Naive B cell (primary cell): ENCODE measurements around the gene FUT7. TPM values are rescaled to one million over a fixed set of nuclear protein-coding genes. Genes with fewer than 3 reads are reported as not detected.
A peak's percentile ranks its signal among the peaks of the same experiment; 100 is the strongest.
"Not testable (repeated sequence)": the region's sequence is repeated elsewhere in the genome, so short reads cannot be mapped to it uniquely, and the experiment has no call there.

Source experiments
- ATAC-seq, 2 donors: fragments of 150-1000 bp; cut with Tn5 transposase; 2 replicates each; pipeline ENCODE4 v1.10.0; 2021; ENCODE audit warnings: low read depth in 2 of 2, mild to moderate bottlenecking in 2 of 2, moderate library complexity in 2 of 2
- DNase-seq: peaks from one replicate; pipeline ENCODE4 v3.0.0; 2022
- H3K27ac Mint-ChIP-seq, 6 donors: one replicate each; pipeline ENCODE4 v1.8.0; 2020 to 2022; ENCODE audit warnings: mild to moderate bottlenecking in 6 of 6, mixed read lengths in 6 of 6, moderate library complexity in 5 of 6, inconsistent platforms in 2 of 6
- H3K27me3 Mint-ChIP-seq, 3 donors: one replicate each; pipeline ENCODE4 v1.8.0; 2021 to 2022; ENCODE audit warnings: mixed read lengths in 3 of 3, mild to moderate bottlenecking in 1 of 3
- H3K36me3 Mint-ChIP-seq, 2 donors: one replicate each; pipeline ENCODE4 v1.8.0; 2020 to 2022; ENCODE audit warnings: mixed read lengths in 2 of 2, inconsistent platforms in 1 of 2, mild to moderate bottlenecking in 1 of 2
- H3K4me1 Mint-ChIP-seq, 3 donors: one replicate each; pipeline ENCODE4 v1.8.0; 2020 to 2022; ENCODE audit warnings: mixed read lengths in 3 of 3, inconsistent platforms in 1 of 3, mild to moderate bottlenecking in 1 of 3, moderate library complexity in 1 of 3
- H3K4me3 Mint-ChIP-seq, 8 donors: one replicate each; pipeline ENCODE4 v1.8.0; 2020 to 2022; ENCODE audit warnings: mild to moderate bottlenecking in 8 of 8, mixed read lengths in 8 of 8, moderate library complexity in 8 of 8, inconsistent platforms in 2 of 8
- H3K9me3 Mint-ChIP-seq, 7 donors: one replicate each; pipeline ENCODE4 v1.8.0; 2020 to 2022; ENCODE audit warnings: mixed read lengths in 7 of 7, mild to moderate bottlenecking in 5 of 7, inconsistent platforms in 2 of 7, moderate library complexity in 1 of 7
- polyA plus RNA-seq, 6 donors: library from polyadenylated mRNA; unstranded; fragments of 300-500 nt; fragmentation: Illumina TruSeq; gene quantifications; one replicate each; pipeline ENCODE4 v1.2.3, GENCODE V29; 2021; ENCODE audit warnings: low read depth in 6 of 6

The FUT7 gene
- polyA plus RNA-seq, 6 donors from 2014 or later, result 0.93 to 7.4 (median 2.9) TPM

GRCh38 chr9:137011907-137012675 is 19.8 kb downstream of the FUT7 start:
- Mint-ChIP-seq H3K36me3 (no peaks in the 10 kb centered on the region), H3K27ac (no peak overlapping the region), H3K4me3 (no peak overlapping the region), H3K9me3 (no peaks in the 10 kb centered on the region), H3K4me1 (no peaks in the 10 kb centered on the region), H3K27me3 (no peaks in the 10 kb centered on the region)
- no peak for DNase-seq
- no peak for ATAC-seq

- no peaks in the 10 kb centered on the region for H3K27me3 Mint-ChIP-seq
- no peak overlapping the region for H3K27ac Mint-ChIP-seq
- DNase-seq (no peak), ATAC-seq (no peak)
- no peaks in the 10 kb centered on the region for H3K4me1 Mint-ChIP-seq
- H3K36me3 Mint-ChIP-seq, result no peaks in the 10 kb centered on the region
- peak overlapping the region in 1 of 8 donors; percentile 37 for H3K4me3 Mint-ChIP-seq
- H3K9me3 Mint-ChIP-seq, result no peaks in the 10 kb centered on the region
These were observed 20.7 kb downstream of the FUT7 start for GRCh38 chr9:137011156-137011555.

GRCh38 chr9:137009938-137010732 is 21.8 kb downstream of the FUT7 start:
- no peaks in the 10 kb centered on the region for H3K9me3 Mint-ChIP-seq
- H3K36me3 Mint-ChIP-seq, result no peaks in the 10 kb centered on the region
- no peaks in the 10 kb centered on the region for H3K4me1 Mint-ChIP-seq
- no peak for ATAC-seq
- no peak overlapping the region for H3K4me3 Mint-ChIP-seq
- H3K27me3 Mint-ChIP-seq, result no peaks in the 10 kb centered on the region
- no peak for DNase-seq
- H3K27ac Mint-ChIP-seq, result no peak overlapping the region

GRCh38 chr9:137009217-137009616 is 22.7 kb downstream of the FUT7 start:
- Mint-ChIP-seq H3K4me1 (no peaks in the 10 kb centered on the region), H3K36me3 (no peaks in the 10 kb centered on the region), H3K4me3 (no peak overlapping the region), H3K27me3 (no peaks in the 10 kb centered on the region), H3K27ac (no peak overlapping the region), H3K9me3 (no peaks in the 10 kb centered on the region)
- no peak for ATAC-seq
- DNase-seq, result no peak

- H3K9me3 Mint-ChIP-seq, result no peaks in the 10 kb centered on the region
- DNase-seq, result no peak
- no peak for ATAC-seq
- H3K27me3 Mint-ChIP-seq, result no peaks in the 10 kb centered on the region
- H3K4me3 Mint-ChIP-seq, result no peak overlapping the region
- no peak overlapping the region for H3K27ac Mint-ChIP-seq
- H3K36me3 Mint-ChIP-seq, result no peaks in the 10 kb centered on the region
- no peaks in the 10 kb centered on the region for H3K4me1 Mint-ChIP-seq
These were observed 23.6 kb downstream of the FUT7 start for GRCh38 chr9:137008312-137008711.

- ATAC-seq (no peak), DNase-seq (no peak)
- no peaks in the 10 kb centered on the region for H3K9me3 Mint-ChIP-seq
These were observed 24.0 kb downstream of the FUT7 start for GRCh38 chr9:137007816-137008270.

GRCh38 chr9:137007108-137007815 is 24.6 kb downstream of the FUT7 start:
- Mint-ChIP-seq H3K36me3 (no peaks in the 10 kb centered on the region), H3K27me3 (no peaks in the 10 kb centered on the region), H3K4me3 (no peak overlapping the region), H3K27ac (no peak overlapping the region), H3K9me3 (no peaks in the 10 kb centered on the region), H3K4me1 (no peaks in the 10 kb centered on the region)
- ATAC-seq (no peak), DNase-seq (no peak)

More at GRCh38 chr9:137007816-137008270, 24.0 kb downstream of the FUT7 start:
- no peaks in the 10 kb centered on the region for H3K27me3 Mint-ChIP-seq
- H3K4me1 Mint-ChIP-seq, result no peaks in the 10 kb centered on the region
- H3K27ac Mint-ChIP-seq, result no peak overlapping the region
- H3K4me3 Mint-ChIP-seq, result no peak overlapping the region
- no peaks in the 10 kb centered on the region for H3K36me3 Mint-ChIP-seq

GRCh38 chr9:137006116-137007003 is 25.5 kb downstream of the FUT7 start:
- Mint-ChIP-seq H3K4me3 (no peak overlapping the region), H3K27me3 (no peaks in the 10 kb centered on the region), H3K36me3 (no peaks in the 10 kb centered on the region), H3K4me1 (no peaks in the 10 kb centered on the region), H3K9me3 (no peaks in the 10 kb centered on the region), H3K27ac (no peak overlapping the region)
- no peak for DNase-seq
- ATAC-seq, result no peak

- H3K4me1 Mint-ChIP-seq, result peaks cover 7 to 17% (median 16%) of the 10 kb centered on the region in 3 donors
- DNase-seq, H3K27ac Mint-ChIP-seq, H3K9me3 Mint-ChIP-seq, H3K4me3 Mint-ChIP-seq, H3K36me3 Mint-ChIP-seq, H3K27me3 Mint-ChIP-seq, ATAC-seq: not testable (repeated sequence)
These were observed 27.6 kb downstream of the FUT7 start for GRCh38 chr9:137004285-137004684.

- Mint-ChIP-seq H3K9me3 (no peaks in the 10 kb centered on the region), H3K4me1 (peaks cover 14 to 30% (median 29%) of the 10 kb centered on the region in 3 donors), H3K36me3 (no peaks in the 10 kb centered on the region), H3K4me3 (no peak overlapping the region), H3K27ac (peak overlapping the region in 1 of 6 donors; percentile 60), H3K27me3 (peaks cover 3 to 8% (median 4%) of the 10 kb centered on the region in 3 donors)
- DNase-seq (no peak), ATAC-seq (no peak)
These were observed 29.2 kb downstream of the FUT7 start for GRCh38 chr9:137002646-137003041.

- peak overlapping the region in 1 of 6 donors; percentile 60 for H3K27ac Mint-ChIP-seq
- H3K4me1 Mint-ChIP-seq, result peaks cover 15 to 33% (median 31%) of the 10 kb centered on the region in 3 donors
- ATAC-seq (no peak), DNase-seq (no peak)
- H3K27me3 Mint-ChIP-seq, result peaks cover 3 to 12% (median 6%) of the 10 kb centered on the region in 3 donors
- H3K4me3 Mint-ChIP-seq, result no peak overlapping the region
- H3K36me3 Mint-ChIP-seq, result no peaks in the 10 kb centered on the region
- no peaks in the 10 kb centered on the region for H3K9me3 Mint-ChIP-seq
These were observed 29.8 kb downstream of the FUT7 start for GRCh38 chr9:137001857-137002645.
